GM15510 (cell line): ENCODE measurements around the gene FOSL2.

Source experiments
- POLR2A ChIP-seq: IDR thresholded peaks from 3 replicates; pipeline ENCODE4 v1.6.1; 2011; ENCODE audit warnings: borderline replicate concordance; ENCODE audit not compliant: insufficient read length; ENCODE audit errors: extremely low read depth

FOSL2 gene

DNA sequence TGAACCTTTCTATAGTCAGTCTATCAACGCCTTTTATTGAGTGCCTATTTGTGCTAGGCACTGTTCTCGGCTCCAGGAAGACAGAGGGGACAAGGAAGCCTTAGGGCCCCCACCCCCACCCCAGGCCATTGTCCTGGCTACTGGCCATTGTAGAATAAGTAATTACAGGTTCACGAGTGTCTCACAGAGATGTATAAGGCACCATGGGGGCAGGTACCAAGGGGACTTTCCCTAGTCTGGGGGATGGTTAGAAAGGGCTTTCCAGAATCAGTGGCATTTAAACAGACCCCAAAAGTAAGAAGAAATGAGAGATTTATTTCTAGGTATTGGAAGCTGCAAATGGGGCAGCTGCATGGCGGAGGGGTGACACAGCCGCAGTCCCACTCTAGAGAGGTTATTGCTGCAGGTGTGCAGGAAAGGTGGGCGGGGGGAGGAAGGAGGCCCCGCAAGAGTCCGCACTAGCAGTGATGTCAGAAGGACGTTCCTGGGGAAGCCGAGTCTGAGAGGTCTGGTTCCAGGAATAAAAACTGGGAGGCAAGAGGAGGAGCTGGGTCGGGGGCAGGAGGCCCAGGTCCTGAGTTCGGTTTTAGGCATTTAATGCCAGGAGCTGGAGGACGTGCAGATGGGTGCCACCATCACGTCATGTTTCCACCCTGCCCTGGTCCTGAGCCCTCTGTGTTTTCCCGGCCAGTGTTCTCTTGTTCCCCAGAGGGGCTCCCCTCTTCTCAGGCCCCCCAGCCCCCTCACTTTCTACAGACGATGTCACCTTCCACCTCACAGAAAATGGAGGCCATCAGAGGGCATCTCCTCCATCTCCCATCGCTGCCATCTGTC, 30.5 kb downstream of the FOSL2 start:
- TF ChIP-seq POLR2A = no peak

DNA sequence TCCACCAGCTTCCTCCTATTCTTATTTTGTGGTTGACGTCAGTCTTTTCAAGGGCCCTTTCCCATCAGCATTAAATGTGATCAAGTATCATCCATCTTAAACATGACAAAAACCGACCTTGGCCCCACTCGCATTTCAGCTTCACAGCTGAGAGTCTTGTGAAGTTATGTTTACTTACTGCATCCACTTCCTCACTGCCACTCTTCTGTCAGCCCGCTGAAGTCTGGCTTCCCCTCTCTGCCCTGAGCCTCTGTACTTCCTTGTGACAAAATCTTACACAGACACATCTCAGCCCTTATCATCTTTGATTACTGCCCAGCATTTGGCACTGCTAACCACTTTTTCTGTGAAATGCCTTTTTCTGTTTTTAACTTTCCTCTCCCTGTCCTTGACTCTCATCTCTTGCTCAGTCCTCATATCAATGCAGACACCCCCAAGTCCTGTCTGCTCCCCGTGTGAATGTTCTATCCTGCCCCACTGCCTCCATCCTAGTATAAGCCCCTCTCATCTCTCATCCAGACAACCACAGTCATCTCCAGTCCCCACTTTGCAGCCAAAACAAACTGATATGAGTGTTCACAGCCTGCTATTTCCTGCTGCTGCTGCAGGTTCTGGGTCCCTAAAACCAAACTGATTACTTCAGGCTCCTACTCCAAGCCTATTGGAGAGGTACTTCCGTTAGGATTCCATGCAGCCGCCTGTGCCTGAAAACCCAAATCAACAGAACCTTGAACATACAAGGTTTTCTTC, 31.4 kb downstream of the FOSL2 start:
- no peak for TF ChIP-seq POLR2A

DNA sequence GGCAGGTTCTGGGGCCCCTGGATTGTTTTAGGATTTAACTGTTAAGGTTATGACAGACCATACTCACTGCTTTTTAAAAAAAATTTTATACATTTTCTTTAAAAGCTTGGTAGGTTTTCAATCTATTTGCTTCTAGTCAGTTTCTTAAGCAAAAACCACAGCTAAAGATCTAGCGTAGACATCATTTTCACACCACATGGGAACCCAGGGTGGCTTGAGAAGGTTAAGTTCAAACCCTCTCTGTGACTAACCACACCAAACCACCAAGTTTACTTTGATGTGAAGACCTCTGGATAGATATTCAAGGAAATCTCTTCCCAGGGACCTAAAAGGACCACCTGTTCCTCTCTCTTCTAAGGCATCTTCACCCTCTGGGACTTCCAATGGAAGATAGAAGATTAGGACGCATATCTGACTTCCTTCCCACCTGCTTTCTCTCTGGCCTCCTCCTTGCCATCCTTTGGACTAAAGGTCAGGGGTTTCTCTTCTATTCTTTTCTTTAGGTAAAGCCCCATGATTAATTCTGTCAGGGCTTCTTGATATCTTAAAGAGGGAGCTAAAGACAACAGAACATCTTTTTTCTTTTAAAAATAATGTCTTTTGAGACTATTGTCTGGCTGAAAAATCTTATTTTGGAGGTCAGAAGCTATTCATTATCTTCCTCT, 32.3 kb downstream of the FOSL2 start:
- TF ChIP-seq POLR2A = no peak

DNA sequence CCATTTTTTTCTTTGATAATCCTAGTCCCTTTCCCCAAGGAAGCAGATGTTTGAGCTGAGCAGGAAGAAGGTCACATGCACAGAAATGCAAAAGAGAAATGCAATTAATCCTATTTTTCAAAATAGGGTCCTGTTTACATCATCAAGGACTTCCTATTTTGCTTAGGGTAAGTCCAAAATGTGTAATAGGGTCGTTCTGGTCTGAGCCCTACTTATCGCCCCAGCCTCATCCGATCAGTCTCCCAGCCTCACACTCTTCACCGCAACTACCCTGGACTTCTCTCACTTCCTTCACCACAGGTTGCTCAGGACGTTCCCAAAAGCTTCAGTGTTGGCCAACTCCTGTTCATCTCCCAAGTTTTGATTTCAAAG, 32.8 kb downstream of the FOSL2 start:
- TF ChIP-seq POLR2A = no peak

DNA sequence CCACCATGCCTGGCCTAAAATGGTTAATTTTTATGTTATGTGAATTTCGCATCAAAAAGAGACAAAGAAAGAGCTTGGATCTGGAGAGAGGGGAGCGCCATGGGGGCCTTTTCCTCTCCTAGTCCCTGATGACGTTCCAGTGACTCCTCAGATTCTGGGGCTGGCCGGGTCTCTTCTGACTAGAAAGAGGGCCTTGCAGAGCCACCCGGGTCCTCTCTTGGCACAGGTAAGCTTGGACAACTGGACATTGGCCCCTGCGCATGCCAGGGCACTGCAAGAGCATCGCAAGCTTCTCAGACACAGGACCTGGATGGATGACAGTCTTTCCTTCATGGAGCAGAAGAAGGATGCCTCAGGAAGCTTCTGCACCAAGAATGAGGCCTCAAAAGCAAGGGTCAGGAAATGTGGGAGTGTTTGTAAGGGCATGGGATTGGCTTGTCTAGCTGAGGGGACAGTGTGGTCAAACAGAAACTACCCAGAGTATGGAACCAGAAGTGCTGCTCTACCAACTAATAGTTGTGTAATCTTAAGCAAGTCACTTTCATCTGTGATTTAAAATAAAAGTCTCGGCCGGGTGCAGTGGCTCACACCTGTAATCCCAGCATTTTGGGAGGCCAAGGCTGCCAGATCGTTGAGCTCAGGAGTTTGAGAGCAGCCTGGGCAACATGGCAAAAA, 35.2 kb downstream of the FOSL2 start:
- TF ChIP-seq POLR2A = no peak

DNA sequence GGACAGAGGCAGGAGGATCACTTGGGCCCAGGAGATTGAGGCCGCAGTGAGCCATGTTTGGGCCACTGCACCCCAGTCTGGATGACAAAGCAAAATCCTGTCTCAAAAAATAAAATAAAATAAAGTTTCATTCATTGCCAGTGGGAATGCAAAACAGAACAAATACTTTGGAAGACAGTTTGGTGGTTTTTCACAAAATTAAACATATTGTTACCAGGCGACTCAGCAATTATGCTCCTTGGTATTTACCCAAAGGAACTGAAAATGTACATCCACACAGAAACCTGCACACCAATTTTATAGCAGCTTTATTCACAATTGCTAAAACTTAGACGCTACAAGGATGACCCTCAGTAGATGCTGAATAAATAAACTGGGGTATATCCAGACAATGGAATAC, 35.8 kb downstream of the FOSL2 start:
- TF ChIP-seq POLR2A = no peak

DNA sequence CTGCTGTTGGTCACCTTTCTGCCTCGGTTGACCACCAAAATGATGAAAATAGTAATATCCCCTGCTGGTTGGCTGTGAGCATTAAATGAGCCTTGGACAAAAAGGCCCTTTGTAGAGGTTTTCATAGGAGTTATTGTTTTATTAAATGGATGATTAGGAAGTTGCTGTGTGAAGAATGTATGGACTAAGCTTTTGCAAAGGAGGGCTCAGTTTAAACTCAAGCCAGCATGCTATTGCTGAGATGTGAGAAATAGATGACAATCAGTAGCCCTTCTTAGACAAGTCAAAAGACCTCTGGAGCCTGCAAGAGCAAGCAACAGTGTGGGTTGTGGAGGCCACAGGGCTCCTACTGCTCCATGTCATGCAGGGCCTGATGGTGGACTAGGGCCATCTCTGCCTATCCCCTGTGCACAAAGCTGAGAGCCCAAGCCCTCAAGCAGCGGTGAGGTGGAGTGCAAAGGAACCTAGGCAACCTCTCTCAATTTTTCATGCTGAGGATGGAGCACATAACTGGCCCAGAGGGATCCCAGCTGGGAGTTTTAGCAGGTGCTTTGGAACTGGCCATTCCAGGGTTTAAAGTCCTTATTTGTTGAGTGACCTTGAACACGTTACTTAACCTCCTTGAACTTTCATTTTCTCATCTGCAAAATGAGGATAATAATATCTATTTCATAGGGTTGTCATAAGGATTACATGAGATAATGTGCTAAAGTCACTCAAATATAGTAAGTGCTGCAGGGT, 37.1 kb downstream of the FOSL2 start:
- TF ChIP-seq POLR2A = no peak

DNA sequence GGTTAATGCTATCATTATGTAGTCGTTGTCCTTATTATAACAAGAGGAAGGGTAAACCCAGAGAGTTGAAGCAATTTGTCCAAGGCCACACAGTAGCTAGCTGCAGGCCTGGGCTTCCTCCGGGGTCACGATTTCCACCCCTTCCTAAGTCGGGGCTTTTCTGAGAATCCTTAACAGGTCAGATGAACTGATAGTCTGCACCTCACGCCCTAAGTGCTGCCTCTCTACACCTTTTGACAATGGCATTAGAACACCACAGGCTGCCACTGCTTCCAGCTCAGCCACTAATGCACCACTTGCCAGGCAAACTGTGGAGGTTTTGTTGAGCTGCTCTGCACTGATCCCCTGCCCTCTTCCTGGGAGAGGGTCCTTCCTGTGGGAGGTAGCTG, 37.7 kb downstream of the FOSL2 start:
- TF ChIP-seq POLR2A = no peak

DNA sequence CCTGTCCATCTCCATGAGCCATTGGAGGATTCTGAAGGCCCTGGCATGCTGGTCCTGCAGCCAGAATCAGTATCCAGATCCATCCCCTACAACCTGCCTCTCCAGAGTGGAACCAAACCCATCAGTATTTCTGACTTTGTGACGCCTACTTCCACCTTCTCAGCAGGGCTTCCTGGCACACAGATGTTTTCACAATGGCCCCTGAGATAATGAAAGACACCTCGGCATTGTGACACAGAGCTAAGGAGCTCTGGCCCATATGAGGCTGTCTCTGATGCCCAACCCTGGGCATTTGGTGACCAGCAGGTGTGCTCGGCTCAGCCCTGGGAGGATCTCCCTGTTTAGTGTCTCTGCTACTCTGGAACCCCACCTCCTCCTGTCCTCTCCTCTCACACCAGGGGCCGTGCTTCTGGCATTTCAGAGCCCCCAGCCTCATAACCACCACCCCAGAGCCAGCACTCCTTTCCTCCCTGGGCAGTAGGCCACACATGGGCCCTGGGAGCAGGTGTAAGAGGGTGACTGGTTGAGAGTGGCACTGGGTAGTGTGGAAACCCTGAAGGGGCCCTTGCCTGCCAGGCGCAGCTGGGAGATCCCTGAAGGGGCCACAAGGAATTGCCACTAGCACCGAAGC, 38.2 kb downstream of the FOSL2 start:
- TF ChIP-seq POLR2A = no peak

DNA sequence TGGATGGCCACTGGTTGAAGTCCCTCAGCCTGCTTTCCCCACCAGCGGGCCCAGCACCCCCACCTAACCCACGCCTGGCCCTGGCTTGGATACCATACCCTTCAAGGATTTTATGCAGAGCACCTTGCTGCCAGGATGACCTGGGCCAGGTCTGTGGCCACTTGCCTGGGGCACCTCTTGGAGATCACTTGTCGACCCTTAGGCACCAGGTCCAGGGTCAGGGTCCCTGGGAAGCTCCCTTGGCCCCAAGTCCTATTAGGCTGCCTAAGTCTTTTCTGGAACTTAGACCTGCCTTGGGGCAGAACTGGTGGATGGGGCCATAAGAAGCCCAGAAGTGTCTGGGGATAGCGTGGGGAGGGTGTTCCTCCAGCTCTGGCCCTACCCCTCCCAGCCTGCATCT, 39.1 kb downstream of the FOSL2 start:
- TF ChIP-seq POLR2A = no peak

DNA sequence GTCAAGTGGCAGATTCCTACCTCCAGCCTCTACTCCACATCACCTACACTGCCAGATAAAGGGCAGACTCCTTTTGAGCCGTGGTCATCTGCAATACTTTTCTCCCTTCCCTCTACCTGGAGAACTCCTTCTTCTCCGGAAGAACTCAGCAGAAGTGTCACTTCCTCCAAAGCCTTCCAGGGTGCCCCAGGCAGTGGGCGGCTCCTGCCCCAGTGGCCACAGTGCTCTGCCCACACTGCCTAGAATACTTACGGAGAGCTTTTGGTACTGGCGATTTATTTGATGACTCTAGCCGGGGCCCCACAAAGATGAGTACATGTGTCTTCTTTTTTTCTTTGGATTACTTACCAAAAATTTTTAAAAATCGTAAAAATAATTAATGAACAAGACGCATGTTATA, 39.7 kb downstream of the FOSL2 start:
- no peak for TF ChIP-seq POLR2A

DNA sequence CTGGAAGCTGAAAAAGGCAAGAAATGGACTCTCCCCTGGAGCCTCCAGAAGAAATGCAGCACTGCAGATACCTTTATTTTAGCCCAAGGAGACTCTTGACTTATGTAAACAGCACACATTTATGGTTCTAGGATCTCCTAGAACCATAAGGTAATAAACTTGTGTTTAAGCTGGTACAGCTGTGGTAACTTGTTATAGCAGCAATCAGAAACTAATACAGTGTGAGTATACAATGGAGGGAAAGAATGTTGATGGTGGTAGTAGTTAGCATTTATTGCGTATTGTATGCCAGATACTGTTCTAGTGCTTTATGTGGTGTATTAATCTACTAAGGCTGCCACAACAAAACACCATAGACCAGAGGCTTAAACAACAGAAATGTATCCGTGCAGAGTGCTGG, 40.6 kb downstream of the FOSL2 start:
- TF ChIP-seq POLR2A = no peak

DNA sequence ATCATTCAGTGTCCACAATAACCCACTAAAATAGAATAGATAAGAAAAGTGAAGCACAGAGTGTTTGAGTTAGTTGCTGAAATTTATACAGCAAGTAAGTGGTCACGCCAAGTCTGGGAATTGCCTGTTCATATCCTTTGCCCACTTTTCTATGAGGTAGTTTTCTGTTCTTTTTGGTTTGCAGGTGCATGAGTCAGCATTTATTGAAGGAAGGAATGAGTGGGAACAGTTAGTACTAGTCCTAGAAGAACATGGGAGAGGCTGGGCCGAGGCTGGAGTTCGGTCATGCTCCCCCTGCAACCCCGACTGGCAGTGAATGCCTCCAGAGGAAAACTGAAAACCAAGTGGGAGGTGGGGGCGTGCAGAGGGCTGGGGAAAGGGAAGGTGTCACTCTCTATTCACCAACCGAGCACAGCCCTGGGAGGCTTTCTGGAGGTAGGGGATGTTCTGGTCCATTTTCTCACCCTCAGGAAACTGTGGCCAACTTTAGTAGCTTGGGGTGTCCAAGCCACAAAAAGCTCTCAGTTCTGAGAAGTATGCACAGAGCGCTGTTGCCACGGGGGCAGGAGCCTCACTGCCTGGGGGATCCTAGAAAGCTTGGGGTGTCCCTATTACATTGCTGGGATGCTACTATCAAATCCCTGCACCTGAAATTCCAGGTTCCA, 41.4 kb downstream of the FOSL2 start:
- TF ChIP-seq POLR2A = no peak
